Neural progenitor cell (in vitro differentiated cells): ENCODE measurements around the gene PPP3R1. TPM values are rescaled to one million over a fixed set of nuclear protein-coding genes. Genes with fewer than 3 reads are reported as not detected.

Experiments
- DNase-seq: peaks from one replicate; pipeline ENCODE4 v3.0.0-alpha.2; 2016; ENCODE audit warnings: low spot score
- H2AFZ ChIP-seq: fragments of 200-600 bp; sonication (generic); replicated peaks from 2 replicates; pipeline ENCODE4 v1.6.1; 2016; ENCODE audit warnings: antibody characterized with exemption
- H3F3A ChIP-seq: fragments of 200-600 bp; sonication (generic); 2 replicates; pipeline ENCODE4 v1.6.1; 2016; ENCODE audit warnings: antibody characterized with exemption, low read depth
- H3K27ac ChIP-seq: fragments of 200-600 bp; sonication (generic); 2 replicates; pipeline ENCODE4 v1.5.1; 2016; ENCODE audit warnings: mild to moderate bottlenecking
- H3K27me3 ChIP-seq: fragments of 200-600 bp; sonication (generic); 2 replicates; pipeline ENCODE4 v1.6.1; 2016; ENCODE audit warnings: mild to moderate bottlenecking, moderate library complexity
- H3K36me3 ChIP-seq: fragments of 200-600 bp; sonication (generic); 2 replicates; pipeline ENCODE4 v1.5.1; 2016
- H3K4me1 ChIP-seq: fragments of 200-600 bp; sonication (generic); 2 replicates; pipeline ENCODE4 v1.6.1; 2016; ENCODE audit warnings: mixed run types
- H3K4me2 ChIP-seq: fragments of 200-600 bp; sonication (generic); 2 replicates; pipeline ENCODE4 v1.6.1; 2016
- H3K4me3 ChIP-seq: fragments of 200-600 bp; sonication (generic); 2 replicates; pipeline ENCODE4 v1.5.1; 2016
- H3K79me2 ChIP-seq: fragments of 200-600 bp; sonication (generic); 2 replicates; pipeline ENCODE4 v1.6.1; 2016; ENCODE audit warnings: low read depth
- H3K9ac ChIP-seq: fragments of 200-600 bp; sonication (generic); 2 replicates; pipeline ENCODE4 v1.6.1; 2016
- H3K9me3 ChIP-seq: fragments of 200-600 bp; sonication (generic); 2 replicates; pipeline ENCODE4 v1.5.1; 2016; ENCODE audit warnings: low read depth
- H4K20me1 ChIP-seq: fragments of 200-600 bp; sonication (generic); 2 replicates; pipeline ENCODE4 v1.6.1; 2016; ENCODE audit warnings: low read depth
- H3K27ac Mint-ChIP-seq: 3 replicates; pipeline ENCODE4 v1.8.0; 2021; ENCODE audit warnings: mixed read lengths
- H3K27me3 Mint-ChIP-seq: 2 replicates; pipeline ENCODE4 v1.8.0; 2022; ENCODE audit warnings: low read depth, mild to moderate bottlenecking, inconsistent platforms, moderate library complexity, mixed read lengths; ENCODE audit not compliant: insufficient read depth
- H3K36me3 Mint-ChIP-seq: 3 replicates; pipeline ENCODE4 v1.8.0; 2021; ENCODE audit warnings: mixed read lengths
- H3K4me1 Mint-ChIP-seq: 3 replicates; pipeline ENCODE4 v1.8.0; 2021; ENCODE audit warnings: mixed read lengths
- H3K4me3 Mint-ChIP-seq: 3 replicates; pipeline ENCODE4 v1.8.0; 2021; ENCODE audit warnings: mild to moderate bottlenecking, moderate library complexity, mixed read lengths
- H3K9me3 Mint-ChIP-seq: 3 replicates; pipeline ENCODE4 v1.8.0; 2020; ENCODE audit warnings: mixed read lengths
- CTCF ChIP-seq: fragments of 200-600 bp; sonication (generic); IDR thresholded peaks from 2 replicates; pipeline ENCODE4 v1.5.1; 2017; ENCODE audit warnings: antibody characterized with exemption, mild to moderate bottlenecking
- EZH2 ChIP-seq: fragments of 200-600 bp; sonication (generic); IDR thresholded peaks from 2 replicates; pipeline ENCODE4 v1.6.1; 2017; ENCODE audit warnings: antibody characterized with exemption, mild to moderate bottlenecking, moderate library complexity
- EZH2phosphoT487 ChIP-seq: fragments of 200-600 bp; sonication (generic); IDR thresholded peaks from 2 replicates; pipeline ENCODE4 v1.6.1; 2017; ENCODE audit warnings: antibody characterized with exemption
- total RNA-seq: library from RNA; depleted of rRNA; stranded (reverse); fragments of >200 nt; gene quantifications from 2 replicates; pipeline ENCODE4 v1.2.3, GENCODE V29; 2015; ENCODE audit warnings: low replicate concordance

PPP3R1 gene
- total RNA-seq, 1 donor from 2014 or later = 41.4 TPM

DNA sequence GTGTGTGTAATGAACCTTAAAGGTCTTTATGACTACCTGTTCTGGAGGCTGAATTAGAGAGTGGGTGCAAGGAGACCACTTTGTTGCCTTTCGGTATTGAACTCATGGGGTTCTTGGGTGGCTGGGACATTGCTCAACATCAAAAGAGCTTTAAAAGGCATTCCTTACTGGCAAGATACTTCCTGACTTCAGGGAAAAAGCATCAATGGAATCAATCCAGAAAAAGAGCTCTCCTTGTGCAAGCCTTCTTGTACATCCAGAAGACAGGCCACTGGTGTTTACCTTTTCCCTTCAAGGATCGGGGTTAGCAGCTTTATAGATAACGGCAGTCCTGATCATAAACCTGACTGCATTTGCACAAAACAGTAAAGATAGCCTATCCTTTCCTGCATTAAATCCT lies 85.1 kb downstream of the PPP3R1 start:
- no peaks in the 10 kb centered on the region for H3K79me2 ChIP-seq
- no peak overlapping the region for H3K4me3 Mint-ChIP-seq
- H3K4me1 Mint-ChIP-seq = no peaks in the 10 kb centered on the region
- H3K9me3 Mint-ChIP-seq = no peaks in the 10 kb centered on the region
- no peaks in the 10 kb centered on the region for H3K27me3 Mint-ChIP-seq
- no peaks in the 10 kb centered on the region for H4K20me1 ChIP-seq
- no peaks in the 10 kb centered on the region for H3K27me3 ChIP-seq
- no peak overlapping the region for H3K4me3 ChIP-seq
- H3K27ac ChIP-seq = no peak overlapping the region
- H3K9ac ChIP-seq = no peak overlapping the region
- TF ChIP-seq EZH2phosphoT487 (no peak), EZH2 (no peak), CTCF (no peak)
- DNase-seq = no peak
- no peak overlapping the region for H2AFZ ChIP-seq
- no peaks in the 10 kb centered on the region for H3K4me1 ChIP-seq
- no peaks in the 10 kb centered on the region for H3K36me3 ChIP-seq
- no peaks in the 10 kb centered on the region for H3K9me3 ChIP-seq
- H3K4me2 ChIP-seq = no peak overlapping the region
- peaks cover 5% of the 10 kb centered on the region for H3K36me3 Mint-ChIP-seq
- H3F3A ChIP-seq = no peaks in the 10 kb centered on the region
- no peak overlapping the region for H3K27ac Mint-ChIP-seq

DNA sequence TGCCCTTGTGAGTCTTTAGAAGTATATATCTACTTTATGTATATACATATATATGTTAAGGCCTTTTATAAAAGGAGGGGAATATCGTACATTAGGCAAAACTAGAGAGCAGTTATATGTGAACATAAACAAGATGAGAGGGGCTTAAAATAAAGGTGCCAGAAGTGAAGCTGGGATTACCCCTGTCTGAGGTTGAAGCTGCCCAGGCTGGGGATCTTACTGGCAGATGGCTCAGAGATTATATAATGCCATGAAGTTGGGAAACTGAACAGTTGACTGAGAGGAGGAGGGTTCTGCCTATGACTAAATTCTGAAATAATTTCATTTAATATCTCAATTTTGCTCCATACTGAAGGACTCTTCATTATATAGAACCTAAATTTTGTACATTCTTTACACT lies 88.7 kb downstream of the PPP3R1 start:
- Histone ChIP-seq H3K36me3 (no peaks in the 10 kb centered on the region), H3K4me1 (peaks cover 8% of the 10 kb centered on the region), H3K27ac (no peak overlapping the region), H3K4me3 (no peak overlapping the region), H4K20me1 (no peaks in the 10 kb centered on the region), H3K79me2 (peaks cover 28% of the 10 kb centered on the region), H3K9ac (no peak overlapping the region), H3K27me3 (no peaks in the 10 kb centered on the region), H2AFZ (no peak overlapping the region), H3F3A (no peaks in the 10 kb centered on the region), H3K9me3 (no peaks in the 10 kb centered on the region), H3K4me2 (no peak overlapping the region)
- H3K9me3 Mint-ChIP-seq = no peaks in the 10 kb centered on the region
- peaks cover 11% of the 10 kb centered on the region for H3K36me3 Mint-ChIP-seq
- no peak for DNase-seq
- no peak overlapping the region for H3K4me3 Mint-ChIP-seq
- H3K4me1 Mint-ChIP-seq = peaks cover 4% of the 10 kb centered on the region
- no peak for TF ChIP-seq EZH2phosphoT487
- TF ChIP-seq EZH2 = no peak
- no peak for TF ChIP-seq CTCF
- H3K27ac Mint-ChIP-seq = no peak overlapping the region
- H3K27me3 Mint-ChIP-seq = no peaks in the 10 kb centered on the region

- Mint-ChIP-seq H3K36me3 (peaks cover 11% of the 10 kb centered on the region), H3K27ac (peak overlapping the region; percentile 100), H3K4me3 (peak overlapping the region; percentile 92), H3K9me3 (no peaks in the 10 kb centered on the region), H3K4me1 (peaks cover 21% of the 10 kb centered on the region), H3K27me3 (no peaks in the 10 kb centered on the region)
- H3K79me2 ChIP-seq = peaks cover 61% of the 10 kb centered on the region
- no peaks in the 10 kb centered on the region for H3K9me3 ChIP-seq
- no peaks in the 10 kb centered on the region for H3K36me3 ChIP-seq
- H3K27ac ChIP-seq = peak overlapping the region; percentile 93
- no peaks in the 10 kb centered on the region for H4K20me1 ChIP-seq
- DNase-seq = no peak
- peaks cover 11% of the 10 kb centered on the region for H3F3A ChIP-seq
- TF ChIP-seq EZH2phosphoT487 = no peak
- no peak for TF ChIP-seq EZH2
- no peak for TF ChIP-seq CTCF
- H2AFZ ChIP-seq = peak overlapping the region; percentile 66
- peak overlapping the region; percentile 78 for H3K4me3 ChIP-seq
- H3K9ac ChIP-seq = peak overlapping the region; percentile 89
- no peaks in the 10 kb centered on the region for H3K27me3 ChIP-seq
- peaks cover 20% of the 10 kb centered on the region for H3K4me1 ChIP-seq
- H3K4me2 ChIP-seq = peak overlapping the region; percentile 93
Observed at GRCh38 chr2:68158134-68158447, 94.2 kb downstream of the PPP3R1 start.
